HepG2 (cell line): ENCODE measurements around the gene DTNB. TPM values are rescaled to one million over a fixed set of nuclear protein-coding genes. Genes with fewer than 3 reads are reported as not detected.

Experiments
- GABPB1 ChIP-seq: IDR thresholded peaks from 2 replicates; pipeline ENCODE4 v1.6.1; 2016; ENCODE audit warnings: mild to moderate bottlenecking, missing genetic modification reagents, moderate library complexity, missing compliant biosample characterization
- HMGXB4 ChIP-seq, 2 experiments: sonication (generic) in 1 of 2; formaldehyde crosslinking in 1 of 2; IDR thresholded peaks; 2 replicates each; pipeline versions ENCODE4 v1.4.0 to v1.6.1; 2018 to 2020; ENCODE audit warnings: missing genetic modification reagents in 2 of 2, borderline replicate concordance in 1 of 2, low read depth in 1 of 2, mild to moderate bottlenecking in 1 of 2, missing biosample characterization in 1 of 2
- MYC ChIP-seq: sonication (generic); formaldehyde crosslinking; IDR thresholded peaks from 2 replicates; pipeline ENCODE4 v1.9.0; 2021; ENCODE audit warnings: missing genetic modification reagents, borderline replicate concordance
- RARA ChIP-seq: IDR thresholded peaks from 2 replicates; pipeline ENCODE4 v1.6.1; 2016; ENCODE audit warnings: missing genetic modification reagents, missing compliant biosample characterization
- SP1 ChIP-seq, 2 experiments: fragments of 450-650 bp in 1 of 2; sonication (generic) in 1 of 2; formaldehyde crosslinking in 1 of 2; IDR thresholded peaks; 2 replicates each; pipeline versions ENCODE4 v1.4.0 to v1.6.1; 2016 to 2020; ENCODE audit warnings: missing genetic modification reagents in 1 of 2
- SP5 ChIP-seq: IDR thresholded peaks from 2 replicates; pipeline ENCODE4 v1.6.1; 2016; ENCODE audit warnings: low read depth, borderline replicate concordance
- THRA ChIP-seq: sonication (generic); formaldehyde crosslinking; IDR thresholded peaks from 2 replicates; pipeline ENCODE4 v1.4.0; 2020; ENCODE audit warnings: missing genetic modification reagents, borderline replicate concordance
- ZFP91 ChIP-seq: sonication (generic); formaldehyde crosslinking; IDR thresholded peaks from 2 replicates; pipeline ENCODE4 v1.9.0; 2022; ENCODE audit warnings: missing genetic modification reagents, mild to moderate bottlenecking, borderline replicate concordance
- ZNF224 ChIP-seq: sonication (generic); formaldehyde crosslinking; IDR thresholded peaks from 2 replicates; pipeline ENCODE4 v1.5.0; 2020; ENCODE audit warnings: mild to moderate bottlenecking, missing genetic modification reagents
- ZNF318 ChIP-seq: sonication (generic); formaldehyde crosslinking; IDR thresholded peaks from 2 replicates; pipeline ENCODE4 v1.4.0; 2020; ENCODE audit warnings: mild to moderate bottlenecking, missing genetic modification reagents
- ZNF335 ChIP-seq: sonication (generic); formaldehyde crosslinking; IDR thresholded peaks from 2 replicates; pipeline ENCODE4 v1.4.0; 2020; ENCODE audit warnings: missing genetic modification reagents
- ZNF343 ChIP-seq: sonication (generic); formaldehyde crosslinking; IDR thresholded peaks from 2 replicates; pipeline ENCODE4 v1.4.0; 2020; ENCODE audit warnings: mild to moderate bottlenecking, missing genetic modification reagents
- polyA plus RNA-seq, 8 experiments: library from polyadenylated mRNA; depleted of rRNA in 3 of 8; stranded (reverse) in 7 of 8; unstranded in 1 of 8; fragments of >200 nt; fragmentation: Illumina TruSeq in 4 of 8; extraction: Trizol in 4 of 8; gene quantifications; 2 replicates each; pipeline versions ENCODE4 v1.2.1 to v1.2.3, GENCODE V29; 2011 to 2016; ENCODE audit warnings: low read depth in 4 of 8, missing spikeins in 1 of 8, mixed read lengths in 1 of 8; ENCODE audit not compliant: insufficient read depth in 1 of 8
- total RNA-seq, 5 experiments: library from RNA; depleted of rRNA; stranded (reverse); fragments of >200 nt; fragmentation: Illumina TruSeq; extraction: Trizol; gene quantifications; 2 replicates each; pipeline ENCODE4 v1.2.3, GENCODE V29; 2016; ENCODE audit warnings: low read depth in 1 of 5

DTNB gene
- total and polyA plus RNA-seq, 2 of the 13 experiments (the other 11 are each of a cell fraction or from before 2014, with no cell fraction given): 14.4 to 23.9 TPM

- TF ChIP-seq ZNF343 (CRISPR knock-in tag) (no peak), THRA (0 out of 2 replicates have a peak, but pooled peaks have one; percentile 38), RARA (CRISPR knock-in tag) (no peak), MYC (CRISPR knock-in tag) (no peak), HMGXB4 (CRISPR knock-in tag; IDR thresholded peaks at IDR 0.05; ENCODE audit: borderline replicate concordance in 1 of 2, low read depth in 1 of 2) (peak in 1 of 2 experiments; percentile 39; a peak in 1 of 4 replicates), ZNF318 (CRISPR knock-in tag) (no peak), GABPB1 (CRISPR knock-in tag) (peak; percentile 24; the same call in 1 of the 2 replicates), SP5 (0 out of 2 replicates have a peak, but pooled peaks have one; percentile 20), SP1 (IDR thresholded peaks at IDR 0.05) (no peak), SP1 (CRISPR knock-in tag; IDR thresholded peaks at IDR 0.05) (0 out of 2 replicates have a peak, but pooled peaks have one; percentile 14), ZNF224 (no peak), ZFP91 (CRISPR knock-in tag) (peak; percentile 23; the same call in 1 of the 2 replicates), ZNF335 (CRISPR knock-in tag) (no peak)
These were observed 333.0 kb downstream of the DTNB start (continued) for GRCh38 chr2:25340181-25340921.
